ENCODE measurements around the gene CACNA1C.

DNA sequence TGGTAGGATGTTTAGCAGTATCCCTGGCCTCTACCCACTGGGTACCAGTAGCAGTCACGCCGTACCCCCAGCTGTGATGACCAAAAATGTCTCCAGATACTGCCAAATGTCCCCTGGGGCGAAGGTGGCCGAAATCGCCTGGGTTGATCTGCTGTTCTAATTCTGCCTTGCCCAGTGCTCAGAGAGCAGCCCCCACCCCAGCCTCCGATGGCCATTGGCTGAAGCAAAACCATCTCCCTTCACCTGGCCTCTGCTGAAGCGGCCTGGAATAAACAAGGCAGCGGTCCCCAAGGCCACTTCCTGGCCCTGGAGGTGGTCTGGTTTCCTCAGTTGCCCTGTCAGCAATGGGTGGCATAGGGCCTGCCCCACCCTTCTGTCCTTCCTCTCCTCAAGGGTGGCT lies 298.4 kb downstream of the CACNA1C start:
- no peak for TF ChIP-seq CTCF (conservative IDR thresholded peaks at IDR 0.05; ENCODE audit: low read depth, low read length)
- TF ChIP-seq EZH2 (IDR thresholded peaks at IDR 0.05; ENCODE audit: borderline replicate concordance, low read depth, low read length, poor library complexity, severe bottlenecking), result no peak

Data from A673 (cell line).